Type B pancreatic cell (in vitro differentiated cells): Measurements from ENCODE around the gene UBE2A. TPM values are rescaled to one million over a fixed set of nuclear protein-coding genes. Genes with fewer than 3 reads are reported as not detected.
A peak's percentile ranks its signal among the peaks of the same experiment; 100 is the strongest.

ENCODE experiments used
- DNase-seq: peaks from one replicate; pipeline ENCODE4 v3.0.0; 2021; ENCODE audit warnings: mixed read lengths; ENCODE audit not compliant: unreplicated experiment; ENCODE audit errors: extremely low spot score
- H3K27ac Mint-ChIP-seq: 2 replicates; pipeline ENCODE4 v1.8.0; 2021; ENCODE audit warnings: mild to moderate bottlenecking, mixed read lengths
- H3K27me3 Mint-ChIP-seq: 2 replicates; pipeline ENCODE4 v1.8.0; 2021; ENCODE audit warnings: mixed read lengths
- H3K36me3 Mint-ChIP-seq: 2 replicates; pipeline ENCODE4 v1.8.0; 2021; ENCODE audit warnings: mixed read lengths
- H3K4me1 Mint-ChIP-seq: one replicate; pipeline ENCODE4 v1.8.0; 2021; ENCODE audit warnings: mixed read lengths; ENCODE audit not compliant: unreplicated experiment
- H3K4me3 Mint-ChIP-seq: 2 replicates; pipeline ENCODE4 v1.8.0; 2021; ENCODE audit warnings: mild to moderate bottlenecking, mixed read lengths
- H3K9me3 Mint-ChIP-seq: 2 replicates; pipeline ENCODE4 v1.8.0; 2021; ENCODE audit warnings: mixed read lengths
- total RNA-seq: library from RNA; stranded (reverse); gene quantifications from 2 replicates; pipeline ENCODE4 v1.2.1, GENCODE V29; 2021; ENCODE audit warnings: low replicate concordance
- TF ChIP-seq, protein P1 (sequence below): fragments of 200-600 bp; sonication (generic); conservative IDR thresholded peaks from 2 replicates; pipeline ENCODE4 v1.5.0; 2021; ENCODE audit warnings: antibody characterized with exemption, mild to moderate bottlenecking

The UBE2A gene
- total RNA-seq, 1 donor from 2014 or later: 54.1 TPM

DNA sequence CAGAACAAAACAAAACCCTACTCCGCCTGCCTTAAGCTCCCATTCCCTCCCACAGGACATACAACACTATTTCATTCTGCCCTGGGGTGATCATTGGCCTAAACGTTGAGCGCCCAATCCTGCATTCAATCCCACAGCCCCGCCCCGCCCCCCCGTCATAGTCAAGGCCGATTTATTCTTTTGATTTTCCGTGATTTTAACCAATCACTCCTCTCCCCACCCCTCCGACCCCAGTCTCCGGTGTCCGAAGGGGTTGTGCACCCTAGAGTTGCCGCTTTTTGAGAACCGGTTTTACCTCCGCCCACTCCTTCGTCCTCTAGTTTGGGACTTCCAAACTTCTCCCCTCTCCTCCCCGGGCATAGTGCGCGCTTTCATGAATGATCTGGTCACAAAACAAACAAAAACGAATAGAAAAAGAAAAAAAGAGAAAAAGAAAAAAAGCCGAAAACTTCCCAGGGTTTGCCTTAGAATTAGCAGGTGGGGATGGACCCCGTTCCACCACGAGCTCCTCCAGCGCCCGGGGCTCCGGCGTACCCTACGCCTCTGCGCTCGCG, 446 bp upstream of the UBE2A start:
- no peak for DNase-seq
- Mint-ChIP-seq H3K4me3 (peak overlapping the region; percentile 90), H3K27ac (peak overlapping the region; percentile 79), H3K36me3 (no peaks in the 10 kb centered on the region), H3K9me3 (peaks cover 4% of the 10 kb centered on the region), H3K4me1 (no peaks in the 10 kb centered on the region), H3K27me3 (no peaks in the 10 kb centered on the region)
- TF ChIP-seq, protein P1, sequence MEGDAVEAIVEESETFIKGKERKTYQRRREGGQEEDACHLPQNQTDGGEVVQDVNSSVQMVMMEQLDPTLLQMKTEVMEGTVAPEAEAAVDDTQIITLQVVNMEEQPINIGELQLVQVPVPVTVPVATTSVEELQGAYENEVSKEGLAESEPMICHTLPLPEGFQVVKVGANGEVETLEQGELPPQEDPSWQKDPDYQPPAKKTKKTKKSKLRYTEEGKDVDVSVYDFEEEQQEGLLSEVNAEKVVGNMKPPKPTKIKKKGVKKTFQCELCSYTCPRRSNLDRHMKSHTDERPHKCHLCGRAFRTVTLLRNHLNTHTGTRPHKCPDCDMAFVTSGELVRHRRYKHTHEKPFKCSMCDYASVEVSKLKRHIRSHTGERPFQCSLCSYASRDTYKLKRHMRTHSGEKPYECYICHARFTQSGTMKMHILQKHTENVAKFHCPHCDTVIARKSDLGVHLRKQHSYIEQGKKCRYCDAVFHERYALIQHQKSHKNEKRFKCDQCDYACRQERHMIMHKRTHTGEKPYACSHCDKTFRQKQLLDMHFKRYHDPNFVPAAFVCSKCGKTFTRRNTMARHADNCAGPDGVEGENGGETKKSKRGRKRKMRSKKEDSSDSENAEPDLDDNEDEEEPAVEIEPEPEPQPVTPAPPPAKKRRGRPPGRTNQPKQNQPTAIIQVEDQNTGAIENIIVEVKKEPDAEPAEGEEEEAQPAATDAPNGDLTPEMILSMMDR: no peak

DNA sequence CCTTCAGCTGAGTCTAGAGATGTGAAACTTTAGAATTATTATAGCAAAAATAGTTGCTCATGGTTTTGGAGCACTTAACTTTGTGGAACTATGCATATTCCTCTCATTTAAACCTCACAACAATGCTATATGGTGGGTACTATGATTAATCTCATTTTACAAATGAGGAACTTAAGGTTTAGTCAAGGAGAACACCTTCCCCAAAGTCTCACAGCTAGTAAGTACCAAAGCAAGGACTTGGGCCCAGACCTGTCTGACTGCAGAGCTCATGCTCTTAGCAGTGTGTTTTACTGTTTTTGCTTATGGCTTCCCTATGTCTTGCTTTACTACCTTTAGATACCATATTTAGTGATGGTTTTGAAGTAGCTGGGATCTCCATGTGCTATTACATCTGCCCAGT, 5.1 kb downstream of the UBE2A start:
- Mint-ChIP-seq H3K4me3 (no peak overlapping the region), H3K36me3 (no peaks in the 10 kb centered on the region), H3K27ac (no peak overlapping the region), H3K27me3 (no peaks in the 10 kb centered on the region), H3K4me1 (no peaks in the 10 kb centered on the region), H3K9me3 (no peaks in the 10 kb centered on the region)
- TF ChIP-seq, protein P1: no peak
- no peak for DNase-seq

DNA sequence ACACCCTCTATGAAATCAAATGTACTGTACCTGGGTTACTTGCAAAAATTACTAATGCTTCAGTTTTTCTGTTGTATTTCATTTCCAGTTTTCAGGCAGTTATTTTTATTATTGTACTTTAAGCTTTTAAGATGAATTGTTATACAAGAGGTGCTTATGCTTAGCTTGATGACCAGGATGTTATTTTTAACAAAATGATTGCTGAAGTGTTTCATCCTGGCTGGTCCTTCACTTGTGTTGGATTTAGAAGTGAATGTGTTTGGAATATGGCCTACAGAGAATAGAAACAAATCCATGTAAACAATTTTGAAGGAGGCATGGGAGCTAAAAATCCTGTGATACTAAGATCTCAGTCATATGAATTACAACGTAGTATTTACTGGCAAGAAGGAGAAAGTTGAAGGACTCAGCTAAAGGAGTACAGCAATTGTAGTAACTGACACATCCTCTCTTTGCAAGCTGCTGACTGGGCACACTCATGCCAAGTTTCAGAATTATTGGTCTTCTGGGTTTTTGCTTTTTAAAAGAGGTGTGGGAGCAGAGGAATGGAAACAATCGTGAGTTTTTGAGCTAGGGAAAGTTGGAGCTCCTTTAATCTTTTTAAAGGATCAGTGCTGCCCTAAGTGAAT, 9.2 kb downstream of the UBE2A start:
- TF ChIP-seq, protein P1: no peak
- no peaks in the 10 kb centered on the region for H3K9me3 Mint-ChIP-seq
- H3K36me3 Mint-ChIP-seq: no peaks in the 10 kb centered on the region
- H3K4me3 Mint-ChIP-seq: no peak overlapping the region
- H3K4me1 Mint-ChIP-seq: no peaks in the 10 kb centered on the region
- no peak overlapping the region for H3K27ac Mint-ChIP-seq
- no peak for DNase-seq
- no peaks in the 10 kb centered on the region for H3K27me3 Mint-ChIP-seq

DNA sequence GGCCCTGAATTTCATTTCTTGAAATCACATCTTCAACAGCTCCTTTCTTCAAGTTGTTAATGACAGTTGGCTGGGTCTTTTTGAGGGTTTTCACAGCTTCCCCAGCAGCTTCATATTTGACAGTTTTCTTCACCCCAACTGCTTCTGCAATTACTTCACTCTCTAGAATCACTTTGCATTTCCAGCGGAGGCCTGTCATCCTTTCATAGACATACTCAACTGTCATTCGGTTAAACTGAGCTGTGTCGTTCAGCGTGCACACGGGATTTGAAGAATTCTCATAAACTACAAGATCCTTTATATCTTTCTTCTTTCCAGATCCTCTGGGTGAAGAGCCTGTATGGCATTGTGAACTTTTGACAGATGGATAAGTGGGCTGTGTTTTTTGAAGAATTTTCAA, 15.4 kb downstream of the UBE2A start:
- no peak for DNase-seq
- no peak overlapping the region for H3K4me3 Mint-ChIP-seq
- H3K27ac Mint-ChIP-seq: no peak overlapping the region
- no peaks in the 10 kb centered on the region for H3K9me3 Mint-ChIP-seq
- no peaks in the 10 kb centered on the region for H3K27me3 Mint-ChIP-seq
- H3K4me1 Mint-ChIP-seq: no peaks in the 10 kb centered on the region
- H3K36me3 Mint-ChIP-seq: no peaks in the 10 kb centered on the region
- TF ChIP-seq, protein P1: no peak

DNA sequence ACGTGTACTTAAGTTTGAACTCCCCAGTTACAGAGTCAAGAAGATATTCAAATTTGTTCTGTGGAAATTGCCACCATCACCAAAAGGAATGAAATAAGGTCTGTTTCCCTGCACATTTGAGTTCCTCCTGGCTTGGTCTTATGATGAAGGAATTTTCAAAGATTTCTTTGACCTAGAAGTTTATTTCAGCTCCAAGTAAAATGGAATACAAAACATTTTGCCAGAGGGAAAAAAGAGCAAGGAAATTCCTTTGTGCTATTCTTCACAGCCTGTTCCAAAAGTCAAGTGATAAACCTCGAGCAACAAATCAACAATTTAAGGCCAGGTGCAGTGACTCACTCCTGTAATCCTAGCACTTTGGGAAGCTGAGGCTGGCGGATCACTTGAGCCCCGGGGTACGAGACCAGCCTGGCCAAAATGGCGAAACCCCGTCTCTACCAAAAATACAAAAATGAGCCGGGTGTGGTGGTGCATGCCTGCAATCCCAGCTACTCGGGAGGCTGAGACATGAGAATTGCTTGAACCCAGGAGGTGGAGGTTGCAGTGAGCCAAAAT, 28.4 kb downstream of the UBE2A start:
- H3K4me1 Mint-ChIP-seq: peaks cover 8% of the 10 kb centered on the region
- TF ChIP-seq, protein P1: no peak

More for the DNA sequence above, 28.4 kb downstream of the UBE2A start:
- no peak overlapping the region for H3K27ac Mint-ChIP-seq
- H3K4me3 Mint-ChIP-seq: no peak overlapping the region
- H3K36me3 Mint-ChIP-seq: peaks cover 4% of the 10 kb centered on the region
- H3K27me3 Mint-ChIP-seq: no peaks in the 10 kb centered on the region
- peaks cover 4% of the 10 kb centered on the region for H3K9me3 Mint-ChIP-seq
- no peak for DNase-seq
